GM12865 (cell line): Measurements from ENCODE around the gene TP73.

Experiments used
- DNase-seq: peaks from one replicate; pipeline ENCODE4 v3.0.0; 2010; ENCODE audit warnings: low read depth
- H3K4me3 ChIP-seq: 2 replicates; pipeline ENCODE4 v1.5.1; 2011; ENCODE audit warnings: mild to moderate bottlenecking, low read depth, low read length, control low read depth
- CTCF ChIP-seq: IDR thresholded peaks from 2 replicates; pipeline ENCODE4 v1.5.1; 2011; ENCODE audit warnings: low read length, control low read depth, low read depth, inconsistent platforms; ENCODE audit not compliant: insufficient read depth; ENCODE audit errors: missing control alignments

The TP73 gene

GRCh38 chr1:3678361-3679097, 26.2 kb downstream of the TP73 start:
- H3K4me3 ChIP-seq: peak overlapping the region; percentile 22
- DNase-seq: peak; percentile 55
- no peak for TF ChIP-seq CTCF

GRCh38 chr1:3679098-3679555, 26.8 kb downstream of the TP73 start:
- no peak for TF ChIP-seq CTCF
- H3K4me3 ChIP-seq: peak overlapping the region; percentile 22
- DNase-seq: peak; percentile 64

GRCh38 chr1:3679799-3680453, 27.6 kb downstream of the TP73 start:
- no peak overlapping the region for H3K4me3 ChIP-seq
- TF ChIP-seq CTCF: no peak
- no peak for DNase-seq

- TF ChIP-seq CTCF: no peak
- DNase-seq: peak; percentile 45
- H3K4me3 ChIP-seq: no peak overlapping the region
These were observed 28.3 kb downstream of the TP73 start for GRCh38 chr1:3680488-3681230.

- DNase-seq: no peak
- H3K4me3 ChIP-seq: no peak overlapping the region
- TF ChIP-seq CTCF: no peak
These were observed 29.0 kb downstream of the TP73 start for GRCh38 chr1:3681231-3681897.

GRCh38 chr1:3681898-3682806, 29.8 kb downstream of the TP73 start:
- no peak for DNase-seq
- TF ChIP-seq CTCF: no peak

More at GRCh38 chr1:3681898-3682806, 29.8 kb downstream of the TP73 start:
- H3K4me3 ChIP-seq: no peak overlapping the region
